Hematopoietic multipotent progenitor cell treated with erythropoietin and hydrocortisone succinate and interleukin-3 and kit ligand, for 8 days (in vitro differentiated cells): Measurements from ENCODE around the gene OR4E1.
"Not testable (repeated sequence)": the region's sequence is repeated elsewhere in the genome, so short reads cannot be mapped to it uniquely, and the experiment has no call there.

Experiments used
- DNase-seq: peaks from one replicate; pipeline ENCODE4 v3.0.0-alpha.2; 2015

OR4E1 gene

DNA sequence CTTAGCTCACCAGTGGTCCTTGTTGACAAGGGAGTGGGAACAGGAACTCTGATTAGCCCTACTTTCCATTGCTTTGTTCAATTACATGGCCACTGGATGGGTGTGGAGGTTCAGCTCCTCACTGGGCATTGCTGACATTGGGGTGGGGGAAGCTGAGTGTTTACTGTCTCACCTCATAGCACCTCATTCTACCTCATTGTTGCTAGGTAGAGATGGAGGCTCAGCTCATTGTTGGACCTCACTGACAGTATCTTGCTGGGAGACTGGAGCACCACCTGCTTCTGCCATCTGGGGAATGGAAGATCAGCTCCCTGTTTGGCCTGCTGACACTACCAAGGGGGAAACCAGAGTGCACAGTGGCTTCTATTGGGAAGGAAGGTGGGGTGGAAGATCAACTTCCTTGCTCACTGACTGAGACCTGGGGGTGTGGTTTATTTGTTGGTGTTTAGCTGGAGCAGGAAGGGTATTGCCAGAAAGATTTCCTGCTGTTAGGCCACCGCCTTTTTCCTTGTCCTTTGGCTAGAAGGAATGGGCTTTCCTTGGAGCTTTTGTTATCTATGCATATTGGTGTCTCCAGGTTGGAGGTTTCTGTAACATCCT is 21.3 kb downstream of the OR4E1 start:
- no peak for DNase-seq

DNA sequence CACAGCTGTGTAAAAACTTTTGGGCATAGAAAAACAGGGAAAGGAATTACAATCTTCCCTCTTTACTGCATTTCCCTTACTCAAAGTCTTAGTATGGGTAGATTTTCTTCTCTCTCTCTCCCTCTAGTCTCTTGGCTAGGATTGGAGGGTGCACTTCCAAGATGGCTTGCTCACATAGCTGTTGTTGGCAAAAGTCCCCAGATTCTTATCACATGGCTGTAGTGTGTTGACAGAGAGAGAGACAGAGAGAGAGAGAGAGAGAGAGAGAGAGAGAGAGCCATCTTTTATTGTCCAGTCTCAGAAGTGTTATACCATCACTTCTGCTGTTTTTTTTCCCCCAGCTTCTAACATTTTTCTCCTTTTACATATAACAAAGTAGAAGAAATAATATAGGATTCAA is 26.2 kb downstream of the OR4E1 start:
- peak; percentile 5 for DNase-seq

DNA sequence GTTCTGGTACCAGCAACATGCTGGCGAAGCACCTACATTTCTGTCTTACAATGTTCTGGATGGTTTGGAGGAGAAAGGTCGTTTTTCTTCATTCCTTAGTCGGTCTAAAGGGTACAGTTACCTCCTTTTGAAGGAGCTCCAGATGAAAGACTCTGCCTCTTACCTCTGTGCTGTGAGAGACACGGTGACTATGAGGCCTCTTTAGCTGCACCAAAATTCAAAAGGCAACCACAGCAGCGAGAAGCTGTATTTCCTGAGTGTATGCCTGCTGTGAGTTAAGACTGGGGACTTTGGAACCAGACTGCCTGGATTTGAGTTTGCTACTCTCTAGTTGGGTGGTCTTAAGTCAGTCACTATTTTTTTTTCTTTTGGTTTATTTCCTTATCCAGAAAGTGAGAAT is 30.2 kb downstream of the OR4E1 start:
- DNase-seq, result no peak

DNA sequence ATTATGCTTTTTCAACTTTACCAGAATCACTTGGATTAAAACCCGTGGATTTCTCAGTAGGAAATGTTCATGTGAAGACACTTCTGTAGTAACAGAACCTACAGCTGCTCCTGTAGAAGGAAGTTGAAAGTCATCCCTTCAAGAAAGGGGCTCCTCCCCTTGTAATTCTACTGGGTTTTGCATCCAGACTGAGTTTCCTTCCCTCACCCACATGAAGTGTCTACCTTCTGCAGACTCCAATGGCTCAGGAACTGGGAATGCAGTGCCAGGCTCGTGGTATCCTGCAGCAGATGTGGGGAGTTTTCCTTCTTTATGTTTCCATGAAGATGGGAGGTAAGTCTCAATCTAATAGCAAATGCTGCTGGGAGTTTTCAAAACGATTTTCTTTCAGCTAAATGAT is 30.9 kb downstream of the OR4E1 start:
- no peak for DNase-seq

DNA sequence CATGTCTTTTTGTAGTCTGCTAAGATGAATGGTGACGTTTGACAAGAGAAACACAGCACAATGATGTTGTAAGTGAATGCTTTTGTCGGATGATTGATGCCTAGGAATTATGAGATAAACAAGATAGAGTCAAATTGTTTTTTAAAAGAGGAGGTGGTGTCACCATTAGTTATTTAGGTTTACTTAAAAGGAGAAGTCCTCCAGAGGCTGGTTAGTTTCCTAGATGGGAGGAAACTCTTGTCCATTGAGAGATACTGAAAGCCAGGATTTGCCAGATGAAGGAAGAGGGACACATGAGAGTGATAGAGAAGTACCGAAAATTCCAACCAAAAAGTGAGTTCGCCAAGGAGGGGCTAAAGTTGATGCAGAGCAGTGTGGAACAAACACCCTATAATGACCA is 38.8 kb downstream of the OR4E1 start, which contains the start of gene OR10G2:
OR10G2 (minus strand) TSS at position 101 of the 400 bp plus-strand sequence; CDS start at position 3, 98 bp downstream.
- DNase-seq, result no peak

DNA sequence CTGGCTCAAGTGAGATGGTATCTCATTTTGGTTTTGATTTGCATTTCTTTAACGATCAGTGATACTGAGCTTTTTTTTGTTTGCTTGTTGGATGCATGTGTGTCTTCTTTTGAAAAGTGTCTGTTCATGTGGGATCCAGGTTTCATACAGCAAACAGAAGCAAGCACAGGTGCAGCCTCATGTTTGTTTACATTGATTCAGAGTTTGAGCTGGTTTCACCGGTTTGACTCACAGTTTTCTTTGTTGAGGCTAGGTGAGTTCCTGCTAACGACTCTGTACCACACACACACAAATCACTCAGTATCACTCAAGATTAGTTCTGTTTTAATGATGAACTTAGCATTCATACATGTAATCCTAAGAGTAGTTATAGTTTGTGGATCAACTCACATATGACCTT is 42.5 kb downstream of the OR4E1 start:
- DNase-seq, result no peak

DNA sequence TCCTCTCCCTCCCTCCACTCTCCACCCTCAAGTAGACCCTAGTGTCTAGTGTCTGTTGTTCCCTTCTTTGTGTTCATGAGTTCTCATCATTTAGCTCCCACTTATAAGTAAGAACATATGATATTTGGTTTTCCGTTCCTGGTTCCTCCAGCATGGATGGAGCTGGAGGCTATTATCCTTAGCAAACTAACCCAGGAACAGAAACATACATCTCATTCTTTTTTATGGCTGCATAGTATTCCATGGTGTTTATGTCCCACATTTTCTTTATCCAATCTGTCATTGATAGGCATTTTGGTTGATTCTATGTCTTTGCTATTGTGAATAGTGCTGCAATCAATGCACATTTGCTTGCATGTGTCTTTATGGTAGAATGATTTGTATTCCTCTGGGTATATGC is 43.1 kb downstream of the OR4E1 start:
- not testable (repeated sequence) for DNase-seq

DNA sequence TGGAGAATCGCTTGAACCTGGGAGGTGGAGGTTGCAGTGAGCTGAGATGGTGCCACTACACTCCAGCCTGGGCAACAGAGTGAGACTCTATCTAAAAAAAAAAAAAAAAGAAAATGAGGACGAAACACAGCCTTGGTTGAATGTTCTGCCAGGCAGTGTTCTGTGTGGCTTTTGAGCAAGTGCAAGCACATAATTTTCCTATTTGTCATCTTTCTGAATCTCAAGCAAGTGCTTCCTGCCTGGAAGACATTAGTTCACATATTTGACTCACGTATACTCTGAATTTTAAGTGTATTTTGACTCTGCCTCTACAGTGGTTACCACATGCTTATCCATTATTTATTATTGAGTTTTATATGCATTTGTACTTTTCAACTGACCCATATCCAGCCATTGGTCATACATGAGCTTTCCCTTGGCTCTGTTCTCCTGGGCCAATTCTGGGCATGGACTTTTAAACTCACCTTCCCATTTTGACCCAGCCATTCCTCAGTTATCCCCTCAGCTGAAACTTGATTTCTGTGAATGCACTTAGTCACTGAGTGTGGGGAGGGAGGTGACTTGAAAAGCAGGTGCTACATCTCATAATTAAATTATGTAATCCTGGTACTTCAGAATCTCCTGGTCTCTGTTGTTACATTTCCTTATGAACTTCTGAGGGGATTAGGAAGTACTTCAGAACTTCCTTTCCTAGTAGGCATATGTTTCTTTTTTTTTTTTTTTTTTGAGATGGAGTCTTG is 47.0 kb downstream of the OR4E1 start:
- no peak for DNase-seq
